ENCODE data around the gene SLCO4A1. TPM values are rescaled to one million over a fixed set of nuclear protein-coding genes. Genes with fewer than 3 reads are reported as not detected.

The SLCO4A1 gene
- total and polyA plus RNA-seq, 2 donors (not counting 1 experiment from before 2014, with no cell fraction given): 0.50 TPM; not detected in 1

- Histone ChIP-seq H3K4me1 (ENCODE audit: control insufficient read depth, extremely low read depth, insufficient read depth, low read length) (peaks cover 1% of the 10 kb centered on the region), H3K36me3 (ENCODE audit: control insufficient read depth, insufficient read depth, low read length) (no peaks in the 10 kb centered on the region), H3K4me2 (ENCODE audit: extremely low read depth, insufficient read depth, low read length) (peak overlapping the region; percentile 64), H2AFZ (ENCODE audit: low read length) (no peak overlapping the region), H3K4me3 (replicated peaks in 1 of 4; ENCODE audit: control extremely low read depth in 1 of 4, insufficient read depth in 1 of 4, low read depth in 3 of 4, low read length in 4 of 4) (peak overlapping the region in 2 of 4 experiments; percentile 15 to 22), H3K27ac (ENCODE audit: insufficient read depth, low read length) (no peak overlapping the region), H3K9me3 (ENCODE audit: control insufficient read depth, insufficient read depth, low read depth, low read length) (no peaks in the 10 kb centered on the region), H3K9ac (ENCODE audit: insufficient read depth, low read length) (no peak overlapping the region), H4K20me1 (ENCODE audit: control insufficient read depth, extremely low read depth, insufficient read depth, low read length) (no peaks in the 10 kb centered on the region), H3K79me2 (ENCODE audit: control insufficient read depth, insufficient read depth, low read length) (peaks cover 27% of the 10 kb centered on the region), H3K27me3 (ENCODE audit: control insufficient read depth, insufficient read depth, low read length) (peaks cover 24% of the 10 kb centered on the region)
- no peak for DNase-seq (ENCODE audit: low read depth in 2 of 2)
- TF ChIP-seq CTCF (conservative IDR thresholded peaks at IDR 0.05 in 1 of 2, IDR thresholded peaks at IDR 0.05 in 1 of 2; ENCODE audit: low read depth in 1 of 2, low read length in 2 of 2): no peak
- TF ChIP-seq EZH2 (IDR thresholded peaks at IDR 0.05; ENCODE audit: low read length, missing control alignments): no peak
These were observed 68.0 kb downstream of the SLCO4A1 start for GRCh38 chr20:62710221-62710885.

- peak overlapping the region; percentile 59 for H3K27ac ChIP-seq (ENCODE audit: insufficient read depth, low read length)
- H2AFZ ChIP-seq (ENCODE audit: low read length): no peak overlapping the region
- no peaks in the 10 kb centered on the region for H3K9me3 ChIP-seq (ENCODE audit: control insufficient read depth, insufficient read depth, low read depth, low read length)
- H3K79me2 ChIP-seq (ENCODE audit: control insufficient read depth, insufficient read depth, low read length): peaks cover 29% of the 10 kb centered on the region
- H3K4me2 ChIP-seq (ENCODE audit: extremely low read depth, insufficient read depth, low read length): peak overlapping the region; percentile 64
- no peak overlapping the region for H3K4me3 ChIP-seq (replicated peaks in 1 of 4; ENCODE audit: control extremely low read depth in 1 of 4, insufficient read depth in 1 of 4, low read depth in 3 of 4, low read length in 4 of 4)
- H3K4me1 ChIP-seq (ENCODE audit: control insufficient read depth, extremely low read depth, insufficient read depth, low read length): no peaks in the 10 kb centered on the region
- H4K20me1 ChIP-seq (ENCODE audit: control insufficient read depth, extremely low read depth, insufficient read depth, low read length): no peaks in the 10 kb centered on the region
- no peak for TF ChIP-seq CTCF (conservative IDR thresholded peaks at IDR 0.05 in 1 of 2, IDR thresholded peaks at IDR 0.05 in 1 of 2; ENCODE audit: low read depth in 1 of 2, low read length in 2 of 2)
- TF ChIP-seq EZH2 (IDR thresholded peaks at IDR 0.05; ENCODE audit: low read length, missing control alignments): no peak
- H3K27me3 ChIP-seq (ENCODE audit: control insufficient read depth, insufficient read depth, low read length): peaks cover 24% of the 10 kb centered on the region
- no peaks in the 10 kb centered on the region for H3K36me3 ChIP-seq (ENCODE audit: control insufficient read depth, insufficient read depth, low read length)
- no peak overlapping the region for H3K9ac ChIP-seq (ENCODE audit: insufficient read depth, low read length)
- no peak for DNase-seq (ENCODE audit: low read depth in 2 of 2)
These were observed 68.8 kb downstream of the SLCO4A1 start for GRCh38 chr20:62710886-62711702.

- H3K4me3 ChIP-seq (replicated peaks in 1 of 4; ENCODE audit: control extremely low read depth in 1 of 4, insufficient read depth in 1 of 4, low read depth in 3 of 4, low read length in 4 of 4): no peak overlapping the region
- H3K4me1 ChIP-seq (ENCODE audit: control insufficient read depth, extremely low read depth, insufficient read depth, low read length): no peaks in the 10 kb centered on the region
- no peaks in the 10 kb centered on the region for H4K20me1 ChIP-seq (ENCODE audit: control insufficient read depth, extremely low read depth, insufficient read depth, low read length)
- H3K9ac ChIP-seq (ENCODE audit: insufficient read depth, low read length): no peak overlapping the region
- DNase-seq (ENCODE audit: low read depth in 2 of 2): no peak
- peaks cover 24% of the 10 kb centered on the region for H3K27me3 ChIP-seq (ENCODE audit: control insufficient read depth, insufficient read depth, low read length)
- TF ChIP-seq EZH2 (IDR thresholded peaks at IDR 0.05; ENCODE audit: low read length, missing control alignments) (no peak), CTCF (conservative IDR thresholded peaks at IDR 0.05 in 1 of 2, IDR thresholded peaks at IDR 0.05 in 1 of 2; ENCODE audit: low read depth in 1 of 2, low read length in 2 of 2) (no peak)
- peaks cover 29% of the 10 kb centered on the region for H3K79me2 ChIP-seq (ENCODE audit: control insufficient read depth, insufficient read depth, low read length)
- peak overlapping the region; percentile 51 for H3K4me2 ChIP-seq (ENCODE audit: extremely low read depth, insufficient read depth, low read length)
- no peak overlapping the region for H2AFZ ChIP-seq (ENCODE audit: low read length)
- H3K27ac ChIP-seq (ENCODE audit: insufficient read depth, low read length): peak overlapping the region; percentile 59
- H3K9me3 ChIP-seq (ENCODE audit: control insufficient read depth, insufficient read depth, low read depth, low read length): no peaks in the 10 kb centered on the region
- H3K36me3 ChIP-seq (ENCODE audit: control insufficient read depth, insufficient read depth, low read length): no peaks in the 10 kb centered on the region
These were observed 69.4 kb downstream of the SLCO4A1 start for GRCh38 chr20:62711703-62712101.

Data from fibroblast of lung (primary cell).